Tibial nerve (tissue), 4 donors: Measurements from ENCODE around the gene ZNF35.
A peak's percentile ranks its signal among the peaks of the same experiment; 100 is the strongest.

Experiments used
- CTCF ChIP-seq, 5 experiments: fragments of 200-600 bp in 3 of 5; fragments of 450-650 bp in 2 of 5; sonication (generic) in 3 of 5; IDR thresholded peaks; one replicate each; pipeline ENCODE4 v1.5.1; 2016 to 2019; ENCODE audit warnings: antibody characterized with exemption in 5 of 5, mild to moderate bottlenecking in 3 of 5, moderate library complexity in 2 of 5
- EP300 ChIP-seq, 2 donors: sonication (generic); formaldehyde crosslinking; IDR thresholded peaks; one replicate each; pipeline ENCODE4 v1.6.1; 2017; ENCODE audit warnings: antibody characterized with exemption in 2 of 2, mild to moderate bottlenecking in 1 of 2
- POLR2A ChIP-seq, 2 donors: fragments of 450-650 bp; IDR thresholded peaks; one replicate each; pipeline ENCODE4 v1.6.1; 2017; ENCODE audit warnings: antibody characterized with exemption in 2 of 2, mild to moderate bottlenecking in 2 of 2, moderate library complexity in 2 of 2

- TF ChIP-seq CTCF (IDR thresholded peaks at IDR 0.05) (no peak), POLR2A (IDR thresholded peaks at IDR 0.05) (no peak), EP300 (IDR thresholded peaks at IDR 0.05) (peak in 1 of 2 donors; percentile 52)
These were observed at the start of gene ZNF35 for GRCh38 chr3:44648564-44649229.
